NB4 (cell line): Measurements from ENCODE around the gene CDC25C.

Source experiments
- MYC ChIP-seq: IDR thresholded peaks from 2 replicates; pipeline ENCODE4 v1.6.1; 2011; ENCODE audit warnings: low read depth, low read length
- POLR2A ChIP-seq: IDR thresholded peaks from 2 replicates; pipeline ENCODE4 v1.6.1; 2011; ENCODE audit warnings: mild to moderate bottlenecking; ENCODE audit not compliant: insufficient read length; ENCODE audit errors: extremely low read depth
- TF ChIP-seq, protein P1 (sequence below): IDR thresholded peaks from one replicate; pipeline ENCODE4 v1.5.1; 2012; ENCODE audit warnings: low read depth, low read length
- TF ChIP-seq, protein P2 (sequence below): IDR thresholded peaks from 2 replicates; pipeline ENCODE4 v1.6.1; 2011; ENCODE audit warnings: low read depth, low read length

DNA sequence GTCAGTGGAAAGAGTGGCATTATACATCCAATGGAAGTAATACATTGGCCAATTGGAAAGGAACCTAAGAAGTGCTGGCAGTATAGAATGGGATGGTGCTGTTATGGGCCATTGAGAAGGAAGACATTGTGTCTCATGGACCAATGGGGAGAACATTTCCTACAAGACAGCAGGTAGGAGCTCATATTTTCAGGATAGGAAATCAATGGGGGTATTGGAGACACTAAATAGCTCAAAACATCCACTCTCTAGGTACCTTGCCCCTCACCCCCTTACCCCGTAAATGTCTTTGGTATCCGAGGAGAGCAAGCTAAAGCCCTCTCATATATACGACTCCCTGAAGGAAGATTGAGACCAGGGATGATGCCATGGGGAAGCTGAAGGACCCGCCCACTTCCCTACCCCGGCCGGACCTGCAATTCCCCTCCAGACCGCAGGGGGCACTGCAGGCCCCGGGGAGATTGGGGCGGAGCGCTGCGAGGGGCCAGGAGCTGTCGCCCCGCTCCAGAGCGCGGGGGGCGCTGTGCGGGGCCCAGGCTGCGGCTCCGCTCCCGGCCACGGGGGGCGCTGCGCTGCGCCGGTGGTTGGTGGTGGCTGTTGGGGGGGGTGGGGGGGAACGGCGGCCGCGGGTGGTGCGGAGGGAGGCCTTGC, 20.6 kb upstream of the CDC25C start, which contains the start of gene KDM3B:
- TF ChIP-seq POLR2A: peak; percentile 32
- TF ChIP-seq, protein P1, sequence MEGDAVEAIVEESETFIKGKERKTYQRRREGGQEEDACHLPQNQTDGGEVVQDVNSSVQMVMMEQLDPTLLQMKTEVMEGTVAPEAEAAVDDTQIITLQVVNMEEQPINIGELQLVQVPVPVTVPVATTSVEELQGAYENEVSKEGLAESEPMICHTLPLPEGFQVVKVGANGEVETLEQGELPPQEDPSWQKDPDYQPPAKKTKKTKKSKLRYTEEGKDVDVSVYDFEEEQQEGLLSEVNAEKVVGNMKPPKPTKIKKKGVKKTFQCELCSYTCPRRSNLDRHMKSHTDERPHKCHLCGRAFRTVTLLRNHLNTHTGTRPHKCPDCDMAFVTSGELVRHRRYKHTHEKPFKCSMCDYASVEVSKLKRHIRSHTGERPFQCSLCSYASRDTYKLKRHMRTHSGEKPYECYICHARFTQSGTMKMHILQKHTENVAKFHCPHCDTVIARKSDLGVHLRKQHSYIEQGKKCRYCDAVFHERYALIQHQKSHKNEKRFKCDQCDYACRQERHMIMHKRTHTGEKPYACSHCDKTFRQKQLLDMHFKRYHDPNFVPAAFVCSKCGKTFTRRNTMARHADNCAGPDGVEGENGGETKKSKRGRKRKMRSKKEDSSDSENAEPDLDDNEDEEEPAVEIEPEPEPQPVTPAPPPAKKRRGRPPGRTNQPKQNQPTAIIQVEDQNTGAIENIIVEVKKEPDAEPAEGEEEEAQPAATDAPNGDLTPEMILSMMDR: peak; percentile 94
- TF ChIP-seq MYC: no peak
- TF ChIP-seq, protein P2, sequence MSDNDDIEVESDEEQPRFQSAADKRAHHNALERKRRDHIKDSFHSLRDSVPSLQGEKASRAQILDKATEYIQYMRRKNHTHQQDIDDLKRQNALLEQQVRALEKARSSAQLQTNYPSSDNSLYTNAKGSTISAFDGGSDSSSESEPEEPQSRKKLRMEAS: no peak
